Measurements from ENCODE around the gene NTRK2. TPM values are rescaled to one million over a fixed set of nuclear protein-coding genes. Genes with fewer than 3 reads are reported as not detected.

Gene NTRK2
- total and polyA plus RNA-seq, 2 experiments from 2014 or later: 0.03 TPM; not detected in 1

GRCh38 chr9:84811072-84811750, 141.7 kb downstream of the NTRK2 start:
- Mint-ChIP-seq H3K4me1 (peaks cover 37% of the 10 kb centered on the region), H3K4me3 (no peak overlapping the region), H3K36me3 (ENCODE audit: low read depth) (no peaks in the 10 kb centered on the region), H3K27me3 (ENCODE audit: insufficient read depth, low read depth, poor library complexity) (no peaks in the 10 kb centered on the region), H3K27ac (0 out of 2 replicates have a peak overlapping the region, but pooled peaks have one; percentile 0), H3K9me3 (no peaks in the 10 kb centered on the region)
- Histone ChIP-seq H3K9me2 (ENCODE audit: insufficient read depth) (peaks cover 6% of the 10 kb centered on the region), H3K4me3 (no peak overlapping the region), H3K4me1 (ENCODE audit: insufficient read depth) (peaks cover 10% of the 10 kb centered on the region), H3K27me3 (ENCODE audit: insufficient read depth) (no peaks in the 10 kb centered on the region), H4K20me1 (replicated peaks; ENCODE audit: insufficient read depth) (no peaks in the 10 kb centered on the region), H2AFZ (no peak overlapping the region), H3K36me3 (ENCODE audit: insufficient read depth) (no peaks in the 10 kb centered on the region), H3K79me2 (replicated peaks; ENCODE audit: insufficient read depth) (no peaks in the 10 kb centered on the region), H3K27ac (ENCODE audit: low read depth) (no peak overlapping the region), H3K4me2 (0 out of 2 replicates have a peak overlapping the region, but pooled peaks have one; percentile 14), H3F3A (replicated peaks; ENCODE audit: low read depth) (no peaks in the 10 kb centered on the region)
- peak; percentile 97 for ATAC-seq
- DNase-seq (ENCODE audit: low spot score): peak; percentile 38
- TF ChIP-seq EZH2 (IDR thresholded peaks at IDR 0.05; ENCODE audit: low read depth, unreplicated experiment) (no peak), ZNF462 (CRISPR knock-in tag; IDR thresholded peaks at IDR 0.05) (peak; percentile 87)

GRCh38 chr9:84811751-84812074, 142.2 kb downstream of the NTRK2 start:
- Mint-ChIP-seq H3K27me3 (ENCODE audit: insufficient read depth, low read depth, poor library complexity) (no peaks in the 10 kb centered on the region), H3K27ac (0 out of 2 replicates have a peak overlapping the region, but pooled peaks have one; percentile 0), H3K4me1 (peaks cover 37% of the 10 kb centered on the region), H3K36me3 (ENCODE audit: low read depth) (no peaks in the 10 kb centered on the region), H3K9me3 (no peaks in the 10 kb centered on the region), H3K4me3 (no peak overlapping the region)
- DNase-seq (ENCODE audit: low spot score) (no peak), ATAC-seq (peak; percentile 46)
- Histone ChIP-seq H3K4me2 (0 out of 2 replicates have a peak overlapping the region, but pooled peaks have one; percentile 14), H2AFZ (no peak overlapping the region), H3K27ac (ENCODE audit: low read depth) (no peak overlapping the region), H3K79me2 (replicated peaks; ENCODE audit: insufficient read depth) (no peaks in the 10 kb centered on the region), H4K20me1 (replicated peaks; ENCODE audit: insufficient read depth) (no peaks in the 10 kb centered on the region), H3K9me2 (ENCODE audit: insufficient read depth) (peaks cover 8% of the 10 kb centered on the region; the same call in 1 of the 2 replicates), H3K4me3 (no peak overlapping the region), H3K27me3 (ENCODE audit: insufficient read depth) (no peaks in the 10 kb centered on the region), H3K36me3 (ENCODE audit: insufficient read depth) (no peaks in the 10 kb centered on the region), H3K4me1 (ENCODE audit: insufficient read depth) (peaks cover 10% of the 10 kb centered on the region), H3F3A (replicated peaks; ENCODE audit: low read depth) (no peaks in the 10 kb centered on the region)
- TF ChIP-seq ZNF114 (CRISPR knock-in tag; IDR thresholded peaks at IDR 0.05) (no peak), POLR2AphosphoS5 (IDR thresholded peaks at IDR 0.05; ENCODE audit: low read depth) (no peak), ETS1 (IDR thresholded peaks at IDR 0.05) (no peak), EZH2 (IDR thresholded peaks at IDR 0.05; ENCODE audit: low read depth, unreplicated experiment) (no peak), NANOG (IDR thresholded peaks at IDR 0.05; ENCODE audit: borderline replicate concordance) (no peak)

Measured in GM23338 (cell line).